Stimulated activated CD4-positive, alpha-beta T cell treated with anti-CD3 and anti-CD28 coated beads, Interleukin-12 subunit alpha, Interleukin-12 subunit beta, amount 100 ng/mL, for 4 hours (primary cell): ENCODE measurements around the gene COL16A1.

Experiments
- DNase-seq: peaks from one replicate; pipeline ENCODE4 v3.0.0-alpha.2; 2020

Gene COL16A1

DNA sequence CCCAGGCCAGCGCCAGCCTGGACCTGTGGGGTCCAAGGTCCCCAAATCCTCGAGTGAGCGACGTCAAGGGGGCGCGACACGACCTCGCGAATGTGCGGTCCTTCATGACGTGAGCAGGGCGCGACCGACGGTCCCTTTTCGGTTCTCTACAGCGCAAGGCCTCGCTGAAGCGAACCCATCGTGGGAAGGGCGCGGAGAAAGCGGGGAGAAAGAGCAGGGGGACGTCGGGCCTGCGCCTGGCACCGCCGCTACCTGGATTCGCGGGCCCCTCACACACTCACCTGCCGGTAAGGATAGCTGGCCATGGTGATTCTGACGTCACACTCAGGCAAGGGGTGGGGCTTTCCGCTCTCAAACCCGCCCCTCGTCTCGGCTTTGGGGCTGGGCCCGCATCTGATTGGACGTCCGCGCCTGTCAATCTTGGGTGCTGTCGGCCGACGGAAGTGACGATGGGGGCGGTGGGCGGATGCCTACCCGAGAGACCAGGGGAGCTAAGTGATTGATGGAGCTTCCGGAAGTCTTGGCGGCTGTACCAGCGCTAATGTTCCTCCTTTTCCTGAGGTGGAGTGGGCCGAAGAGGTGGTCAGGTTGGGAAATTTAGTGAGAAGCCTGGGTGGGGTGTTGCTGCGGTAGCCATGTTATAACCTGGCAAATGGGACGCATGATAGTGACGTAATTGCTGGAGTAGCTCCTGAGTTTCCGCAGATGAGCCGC, 59.1 kb downstream of the COL16A1 start, which contains the start of gene PEF1:
Gene PEF1 (minus strand): TSS at position 317 of the 714 bp plus-strand sequence. CDS start 12 bp downstream, at position 305.
- peak; percentile 99 for DNase-seq

DNA sequence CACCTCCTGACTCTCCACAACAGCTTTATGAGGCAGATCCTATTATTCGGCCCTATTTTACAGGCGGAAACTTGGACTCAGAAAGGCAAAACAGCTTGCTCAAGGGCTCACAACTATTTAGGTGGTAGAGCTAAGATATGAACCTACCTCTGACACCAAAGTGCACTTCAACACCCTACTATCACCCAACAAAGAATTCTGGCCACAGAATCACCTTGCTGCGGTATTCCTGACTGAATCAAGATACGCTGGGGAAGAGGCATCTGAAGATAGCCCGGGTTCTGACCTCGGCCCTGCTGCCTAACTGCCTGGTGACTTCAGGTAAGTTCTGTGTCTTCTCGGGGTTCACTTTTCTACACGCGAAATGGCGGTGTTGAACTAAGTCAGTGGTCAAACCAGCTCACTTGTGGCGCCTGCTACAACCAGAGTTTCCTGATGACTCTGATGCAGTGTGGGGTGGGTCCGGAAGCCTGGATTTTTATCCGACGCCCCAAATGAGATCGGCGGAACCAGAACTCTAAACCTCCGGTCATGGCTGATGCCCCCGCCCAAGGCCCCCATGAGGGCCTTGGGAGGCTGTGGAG, 59.7 kb downstream of the COL16A1 start:
- DNase-seq, result no peak

DNA sequence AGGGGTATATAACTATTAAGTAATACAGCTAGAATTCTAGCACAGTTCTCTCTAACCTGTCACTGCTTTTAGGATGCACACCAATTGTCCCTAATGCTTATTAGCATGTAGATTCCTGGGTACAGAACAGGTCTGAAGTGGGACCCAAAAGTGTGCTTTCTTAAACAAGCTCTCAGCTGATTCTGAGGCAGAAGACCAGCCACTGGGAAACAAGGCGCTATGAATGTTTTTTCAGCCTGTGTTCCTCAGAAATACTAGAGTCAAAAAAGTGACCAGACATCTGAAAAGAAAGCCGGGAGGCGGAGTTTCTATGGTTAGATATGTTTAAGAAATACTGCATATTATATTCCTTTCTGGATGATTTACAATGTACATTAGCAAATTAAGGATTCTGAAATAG, 60.9 kb downstream of the COL16A1 start:
- DNase-seq, result no peak

DNA sequence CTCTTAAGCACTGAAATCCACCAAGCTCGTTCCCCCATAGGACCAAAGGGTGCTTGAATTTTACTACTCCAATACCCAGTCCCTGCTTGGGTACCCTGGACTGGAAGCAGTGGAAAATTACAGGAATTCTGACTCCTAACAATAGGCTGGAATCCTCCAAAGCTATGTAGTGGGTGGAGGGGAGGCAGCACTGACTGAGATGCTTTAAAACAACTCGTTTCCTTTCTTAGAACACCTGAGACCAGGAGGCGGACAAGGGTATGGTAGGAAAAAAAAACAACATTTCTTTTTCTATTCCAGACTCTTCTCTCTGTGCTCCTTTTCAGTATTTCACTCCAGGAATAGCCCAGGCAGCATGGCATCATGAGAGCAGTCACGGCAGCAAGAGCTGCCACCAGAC, 61.5 kb downstream of the COL16A1 start:
- DNase-seq, result no peak

DNA sequence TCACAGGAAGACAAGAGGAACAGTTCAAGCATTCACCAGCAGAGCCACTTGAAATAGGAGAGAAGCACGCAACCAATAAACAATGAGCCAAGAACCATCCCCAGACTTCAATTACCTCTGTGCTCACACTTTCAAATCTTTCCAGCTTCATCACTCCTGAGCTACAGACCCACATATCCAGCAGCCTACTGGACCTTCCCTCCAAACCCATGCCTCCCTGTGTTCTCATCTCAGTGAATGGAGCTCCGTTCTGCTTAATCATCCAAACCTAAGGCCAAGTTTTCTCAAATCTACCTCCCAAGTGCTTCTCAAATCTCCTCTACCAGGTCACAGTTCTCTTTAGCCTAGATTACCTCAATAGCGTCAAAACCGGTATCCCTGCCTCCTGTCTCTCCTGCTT, 62.9 kb downstream of the COL16A1 start:
- no peak for DNase-seq

DNA sequence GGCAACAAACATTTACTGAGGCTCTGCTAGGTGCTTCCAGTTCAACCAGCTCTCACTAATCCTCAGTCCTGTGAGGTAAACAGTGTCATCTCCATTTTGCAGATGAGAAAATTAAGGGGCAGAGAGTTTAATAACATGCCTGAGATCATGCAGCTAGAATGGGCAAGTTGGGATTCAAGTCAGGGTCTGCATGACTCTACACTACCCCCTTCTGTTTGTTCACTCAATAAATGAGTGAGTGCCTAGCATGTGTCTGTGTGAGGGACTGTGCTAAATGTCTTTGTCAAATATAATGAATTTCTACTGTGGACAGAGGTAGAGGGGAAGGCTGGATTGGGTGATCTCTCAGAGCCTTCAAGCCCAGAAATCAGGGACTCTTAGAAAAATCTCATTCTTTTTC, 63.6 kb downstream of the COL16A1 start:
- DNase-seq, result no peak

DNA sequence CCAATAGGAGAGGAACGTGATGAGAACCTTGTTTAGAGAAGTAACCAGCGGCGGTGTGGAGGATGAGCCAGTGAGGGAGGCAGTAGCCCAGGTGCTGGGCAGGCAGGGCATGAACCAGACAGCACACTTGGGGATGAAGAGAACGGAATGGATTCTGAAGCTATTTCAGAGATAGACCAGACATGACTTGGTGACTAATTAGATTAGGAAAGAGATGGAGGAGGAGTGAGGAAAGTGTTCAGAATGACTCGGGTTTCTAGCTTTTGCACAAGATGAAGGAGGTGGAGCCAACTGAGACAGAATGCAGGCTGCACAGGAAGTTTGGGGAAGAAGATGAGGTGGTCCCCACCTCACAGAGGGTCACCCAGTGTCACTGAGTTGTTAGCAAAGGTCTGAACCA, 64.3 kb downstream of the COL16A1 start:
- no peak for DNase-seq

DNA sequence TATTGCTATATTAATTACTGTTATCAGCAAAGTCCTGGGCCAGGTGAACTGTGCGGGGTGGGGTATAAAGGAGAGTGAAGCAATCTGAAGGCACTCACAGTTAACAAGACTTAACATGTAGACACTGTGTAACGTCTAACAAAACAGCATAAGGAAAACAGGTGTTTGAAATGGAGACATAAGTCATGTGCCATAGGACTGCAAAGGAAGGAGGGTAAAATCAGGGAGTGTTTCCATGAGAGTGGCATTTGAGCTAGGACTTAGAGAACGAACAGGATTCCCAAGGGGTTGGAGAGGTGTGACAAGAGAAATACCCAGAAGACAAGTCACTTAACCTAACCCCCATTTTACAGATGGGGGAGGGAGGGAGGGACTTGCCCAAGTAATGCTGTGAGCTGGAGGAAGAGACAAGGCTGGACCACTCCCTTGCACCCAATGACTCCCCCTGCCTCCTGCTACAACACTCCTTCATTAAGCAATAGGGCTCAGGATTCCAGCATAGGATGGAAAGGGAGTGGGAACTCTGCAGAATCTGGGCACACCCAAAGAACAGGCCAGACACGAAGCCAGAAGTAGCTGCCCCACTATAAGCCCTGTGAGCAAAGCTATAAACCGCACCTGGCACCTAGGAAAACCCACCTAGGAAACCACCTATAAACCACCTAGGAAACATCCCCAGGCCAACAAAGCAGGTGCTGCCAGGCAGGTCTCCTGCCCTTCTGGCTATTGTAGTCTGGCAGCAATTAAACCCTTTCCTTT, 65.7 kb downstream of the COL16A1 start:
- DNase-seq, result no peak

DNA sequence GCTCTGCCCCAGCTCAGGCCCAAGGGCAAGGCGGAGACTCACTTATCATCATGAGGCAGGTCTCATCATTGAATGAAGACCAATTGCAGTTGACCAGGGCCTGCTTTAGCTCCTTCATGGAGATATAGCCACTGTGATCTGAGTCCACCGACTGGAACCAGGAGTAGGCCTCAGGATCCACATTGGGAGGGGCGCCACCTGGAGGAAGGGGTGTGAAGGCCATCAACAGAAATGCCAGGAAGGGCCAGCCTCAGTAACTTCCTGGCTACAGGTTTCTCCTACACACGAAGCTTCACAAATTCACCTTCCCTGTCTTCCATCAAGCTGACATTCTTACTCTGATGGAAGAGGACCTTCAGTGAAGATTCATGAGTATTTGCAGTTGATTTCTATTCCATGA, 70.7 kb downstream of the COL16A1 start:
- DNase-seq, result peak; percentile 17

DNA sequence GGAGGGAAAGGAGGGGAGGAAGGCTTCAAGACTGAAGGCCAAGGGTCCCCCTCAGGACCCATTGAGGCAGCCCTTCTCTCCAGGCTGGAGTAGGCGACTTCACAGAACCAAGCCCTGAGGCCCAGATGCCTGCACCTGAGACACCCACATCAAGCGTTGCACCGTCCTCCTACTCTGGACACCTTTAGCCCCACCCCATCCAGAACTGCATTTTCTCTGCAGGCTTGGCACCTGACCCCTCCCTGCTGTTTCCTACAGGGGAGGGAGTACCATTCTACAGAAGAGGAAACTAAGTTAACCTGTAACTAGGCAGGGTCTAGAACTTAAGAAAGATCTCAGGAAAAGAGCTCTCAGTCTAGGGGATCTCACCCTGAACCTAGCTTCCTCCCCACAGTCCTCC, 71.2 kb downstream of the COL16A1 start:
- no peak for DNase-seq

DNA sequence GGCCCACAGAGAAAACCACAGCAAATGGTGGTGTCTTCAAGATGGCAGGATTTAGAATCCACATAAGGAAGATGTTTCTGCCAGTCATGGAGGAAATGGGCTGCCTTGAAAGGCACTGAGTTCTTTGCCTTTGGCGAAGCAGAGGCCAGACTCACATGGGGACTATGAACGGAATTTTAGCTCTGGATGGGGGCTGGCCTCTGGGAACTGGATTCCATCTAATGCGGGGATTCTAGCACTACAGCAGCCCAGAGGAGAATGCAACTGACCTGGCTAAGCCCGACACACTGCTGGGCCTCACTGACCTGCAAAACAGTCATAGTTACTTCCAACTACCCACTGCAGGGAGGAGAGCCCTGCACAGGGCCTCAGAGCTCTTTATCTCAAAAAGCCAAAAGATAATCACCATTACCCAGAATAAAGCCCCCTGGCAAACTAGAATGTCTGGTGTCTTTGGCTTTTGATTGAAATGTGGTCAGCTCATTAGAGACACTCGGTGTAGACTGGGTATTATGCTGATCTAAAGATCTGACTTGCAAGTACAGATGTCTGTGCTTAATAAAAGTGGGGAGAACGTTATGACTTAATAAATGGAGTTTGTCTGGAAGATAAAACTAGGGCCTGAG, 74.8 kb downstream of the COL16A1 start:
- DNase-seq, result no peak

DNA sequence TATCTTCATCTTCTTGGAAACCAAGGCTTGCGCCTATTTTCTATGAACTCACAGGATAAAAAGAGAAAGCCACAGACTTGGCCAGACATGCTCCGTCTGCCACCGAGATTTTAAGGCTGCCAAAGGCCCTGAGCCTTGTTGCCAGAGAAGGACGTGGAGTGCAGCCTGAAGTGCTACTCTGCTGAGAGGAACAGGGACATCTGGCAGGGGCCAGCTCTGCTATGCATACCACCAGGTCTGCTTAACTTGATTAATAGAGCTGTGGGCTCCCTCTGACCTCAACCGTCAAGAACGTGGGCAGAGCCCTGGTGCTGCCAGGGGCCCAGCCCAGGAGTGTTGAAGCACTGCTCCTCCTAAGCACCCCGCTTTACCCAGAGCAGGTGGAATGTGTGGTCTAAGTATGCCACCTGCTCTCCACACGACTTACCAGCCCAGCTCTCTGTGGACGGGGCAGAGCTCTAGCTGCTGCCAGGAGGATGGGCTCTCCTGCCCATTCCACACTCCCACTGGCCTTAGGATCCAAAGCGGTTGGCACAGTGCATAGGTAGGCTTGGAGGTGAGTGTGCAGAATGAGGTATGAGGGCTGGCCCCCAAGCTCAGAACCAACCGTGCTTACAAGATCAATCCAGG, 75.8 kb downstream of the COL16A1 start:
- no peak for DNase-seq

DNA sequence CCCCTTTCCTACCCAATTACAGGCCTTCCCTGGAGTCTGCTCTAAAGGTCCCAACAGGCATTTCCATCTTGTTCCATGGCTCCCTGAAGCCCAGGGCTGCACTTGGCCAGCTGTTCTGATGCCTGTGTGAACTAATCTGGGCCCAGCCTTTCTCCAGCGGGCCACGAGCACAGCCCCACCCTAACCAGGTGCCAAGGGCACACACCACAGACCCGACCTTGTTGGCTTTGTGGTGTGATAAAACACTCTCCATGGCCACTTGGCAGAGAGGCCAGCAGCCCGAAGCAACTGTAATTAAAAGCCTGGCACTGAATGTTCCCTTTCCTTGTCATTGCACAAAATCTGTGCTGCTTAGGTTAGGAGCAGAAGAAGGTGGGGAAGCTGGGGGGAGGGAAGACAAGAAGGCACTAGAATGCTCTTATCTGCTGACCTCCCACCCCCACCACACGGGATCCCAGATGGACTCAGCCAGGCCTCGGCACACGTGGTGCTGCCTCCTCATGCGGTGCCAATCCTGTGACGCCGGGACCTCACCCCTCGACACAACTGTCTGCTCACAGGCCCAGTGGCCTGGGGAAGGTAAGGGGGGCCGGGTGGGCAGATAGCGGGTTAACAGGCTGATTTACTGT, 76.4 kb downstream of the COL16A1 start:
- DNase-seq, result no peak

DNA sequence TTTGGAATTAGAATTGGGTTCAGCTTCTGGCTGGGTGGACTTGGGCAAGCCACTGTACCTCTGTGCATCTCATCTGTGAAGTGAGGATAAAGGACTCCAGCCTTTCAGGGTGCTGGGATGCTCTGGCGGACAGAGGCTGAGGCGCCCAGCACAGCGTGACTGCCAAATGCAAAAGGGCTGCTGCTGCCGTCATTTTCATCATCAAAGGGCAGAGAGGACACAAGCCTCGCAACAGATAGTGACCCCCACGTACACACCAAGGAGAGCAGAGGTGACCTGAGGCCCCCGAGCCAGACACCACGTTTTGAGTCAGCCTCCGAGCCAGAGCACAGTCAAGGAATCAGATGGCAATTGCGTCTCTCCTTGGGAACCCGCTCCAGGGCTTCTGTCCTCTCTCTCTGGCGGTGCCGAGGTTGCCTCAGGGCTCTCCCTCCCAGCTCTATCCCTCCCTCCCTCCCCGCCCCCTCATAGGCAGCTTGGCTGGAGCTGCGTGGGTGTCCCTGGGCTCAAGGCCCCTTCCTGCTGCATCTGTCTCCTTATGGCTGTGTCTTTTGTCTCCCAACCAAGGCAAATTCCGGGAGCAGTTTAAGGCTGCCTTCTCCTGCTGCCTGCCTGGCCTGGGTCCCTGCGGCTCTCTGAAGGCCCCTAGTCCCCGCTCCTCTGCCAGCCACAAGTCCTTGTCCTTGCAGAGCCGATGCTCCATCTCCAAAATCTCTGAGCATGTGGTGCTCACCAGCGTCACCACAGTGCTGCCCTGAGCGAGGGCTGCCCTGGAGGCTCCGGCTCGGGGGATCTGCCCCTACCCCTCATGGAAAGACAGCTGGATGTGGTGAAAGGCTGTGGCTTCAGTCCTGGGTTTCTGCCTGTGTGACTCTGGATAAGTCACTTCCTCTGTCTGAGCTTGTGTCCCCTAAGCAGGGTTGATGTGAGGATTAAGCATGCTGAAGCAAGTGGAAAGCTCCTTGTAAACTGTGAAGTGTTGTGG, 77.3 kb downstream of the COL16A1 start:
- DNase-seq, result no peak

DNA sequence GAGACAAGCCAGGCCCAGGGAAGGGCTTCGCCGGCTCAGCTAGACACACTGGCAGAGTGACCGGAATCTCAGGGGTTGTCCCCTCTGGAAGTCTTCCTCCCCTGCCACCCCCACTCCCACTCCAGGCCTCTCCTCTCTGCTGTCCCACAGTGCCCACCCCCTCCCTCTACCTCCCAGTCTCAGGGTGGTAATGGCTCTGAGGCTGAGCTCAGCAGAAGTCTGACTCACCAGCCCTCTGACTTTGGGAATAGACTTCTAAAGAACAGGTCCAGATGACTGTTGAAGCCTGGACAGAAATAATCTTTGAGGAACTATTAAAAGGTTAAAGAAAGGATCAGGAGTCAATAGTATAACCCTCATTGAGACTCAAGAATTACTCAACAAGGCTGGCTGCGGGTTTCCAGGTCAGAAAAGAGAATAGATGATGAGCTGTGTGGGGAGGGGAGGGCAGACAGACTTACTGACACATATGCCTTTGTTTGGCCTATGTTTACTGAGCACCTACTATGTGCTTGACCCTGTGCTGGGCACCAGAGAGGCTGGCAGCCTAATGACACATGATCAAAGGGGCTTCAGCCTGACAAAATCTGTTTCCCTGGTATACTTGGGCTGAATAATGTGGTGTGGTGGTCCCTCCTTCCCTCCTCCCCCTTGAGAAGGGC, 78.1 kb downstream of the COL16A1 start:
- DNase-seq, result no peak

DNA sequence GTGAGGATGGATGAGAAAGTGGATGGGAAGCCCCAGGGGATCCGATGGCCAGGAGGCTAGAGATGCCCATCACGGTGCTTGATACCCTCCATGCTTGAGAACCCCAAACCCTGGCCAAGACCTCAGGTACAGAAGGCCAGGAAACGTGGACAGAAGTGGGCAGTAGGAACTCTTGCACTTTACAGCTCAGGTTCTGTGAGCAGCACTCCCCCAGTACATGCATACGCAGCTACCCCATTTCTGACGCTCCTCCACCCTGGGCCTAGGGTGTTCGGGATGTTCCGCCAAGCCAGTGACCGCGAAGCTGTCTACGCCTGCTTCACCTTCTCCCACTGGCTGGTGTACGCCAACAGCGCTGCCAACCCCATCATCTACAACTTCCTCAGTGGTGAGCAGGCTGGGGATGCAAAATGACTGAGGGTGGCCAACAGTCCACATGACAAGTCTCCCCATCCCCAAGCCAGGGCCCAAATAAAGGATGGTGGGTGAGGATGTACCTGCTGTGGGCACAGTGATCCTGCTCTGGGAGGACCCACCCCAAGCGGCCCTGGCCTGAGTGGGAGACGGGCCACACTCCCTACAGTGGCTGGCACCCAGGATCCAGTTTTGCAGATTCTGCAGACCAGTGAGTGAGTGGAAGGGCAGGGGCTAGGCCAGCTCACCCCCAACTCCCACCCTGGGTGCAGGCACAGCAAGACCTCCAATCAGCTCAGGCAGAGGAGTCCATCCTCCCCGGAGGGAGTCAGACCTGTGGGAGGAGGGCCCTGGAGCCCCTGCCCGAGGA, 78.9 kb downstream of the COL16A1 start:
- DNase-seq, result no peak

DNA sequence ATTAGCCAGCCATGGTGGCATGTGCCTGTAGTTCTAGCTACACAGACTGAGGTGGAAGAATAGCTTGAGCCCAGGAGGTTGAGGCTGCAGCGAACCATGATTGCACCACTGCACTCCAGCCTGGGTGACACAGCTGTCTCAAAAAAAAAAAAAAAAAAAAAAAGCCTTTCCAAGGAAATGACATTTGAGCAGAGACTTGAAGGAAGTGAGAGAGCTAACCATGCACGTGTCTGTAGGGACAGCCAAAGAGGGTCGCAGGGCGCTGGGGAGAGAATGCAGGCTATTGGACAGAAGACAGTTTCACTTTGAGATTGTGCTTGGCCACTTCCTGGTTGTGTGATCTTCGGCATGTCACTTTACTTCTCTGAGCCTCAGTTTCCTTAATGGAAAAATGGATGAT, 79.5 kb downstream of the COL16A1 start:
- no peak for DNase-seq

DNA sequence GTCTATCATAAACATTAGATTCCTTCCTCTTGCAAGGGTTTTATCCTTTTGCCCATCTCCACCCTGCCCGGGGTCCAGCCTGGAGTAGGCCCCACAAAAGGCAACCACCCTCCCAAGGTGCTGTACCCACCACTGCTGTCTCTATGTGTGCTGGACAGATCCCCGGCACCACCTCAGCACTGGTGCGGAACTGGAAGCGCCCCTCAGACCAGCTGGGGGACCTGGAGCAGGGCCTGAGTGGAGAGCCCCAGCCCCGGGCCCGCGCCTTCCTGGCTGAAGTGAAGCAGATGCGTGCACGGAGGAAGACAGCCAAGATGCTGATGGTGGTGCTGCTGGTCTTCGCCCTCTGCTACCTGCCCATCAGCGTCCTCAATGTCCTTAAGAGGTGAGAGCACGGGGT, 80.5 kb downstream of the COL16A1 start:
- DNase-seq, result no peak

DNA sequence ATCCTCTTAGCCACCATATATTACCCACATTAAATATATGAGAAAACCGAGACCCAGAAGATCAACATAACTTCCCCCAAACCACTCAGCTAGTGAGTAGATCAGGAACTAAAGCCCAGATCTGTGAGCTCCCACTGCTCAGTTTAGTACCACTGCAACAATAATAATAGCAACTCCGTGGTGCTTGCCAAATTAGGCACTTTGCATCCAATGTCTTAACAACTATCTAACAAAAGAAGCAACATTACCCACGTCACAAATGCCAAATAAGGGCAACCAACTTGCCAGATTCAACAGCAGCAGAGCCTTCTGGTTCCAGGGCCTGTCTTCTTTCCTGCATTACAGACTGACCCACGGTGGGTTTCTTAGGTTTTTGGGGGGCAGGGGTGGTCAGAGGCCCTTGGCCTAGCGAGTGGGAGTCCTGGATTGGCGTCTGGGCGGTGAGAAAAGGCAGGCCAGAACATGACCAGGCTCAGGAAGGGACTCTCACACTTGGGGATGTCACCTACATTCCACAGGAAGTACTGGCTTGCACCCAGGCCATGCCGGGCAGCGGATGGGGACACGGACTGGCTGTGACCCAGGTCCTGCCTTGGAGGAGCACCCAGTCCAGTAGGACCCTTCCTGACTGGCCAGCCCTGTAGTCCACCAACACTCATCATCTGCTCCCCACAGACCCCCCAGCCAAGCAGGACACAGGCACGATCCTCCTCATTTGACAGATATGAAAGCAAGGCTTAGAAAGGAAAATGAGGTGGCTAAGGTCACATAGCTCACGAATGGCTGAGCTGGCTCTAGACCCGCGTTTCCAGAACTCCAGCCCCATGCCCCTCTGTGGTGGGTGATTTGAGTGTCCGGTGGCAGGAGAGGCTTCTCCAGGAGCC, 81.7 kb downstream of the COL16A1 start:
- no peak for DNase-seq
